WTC11 (cell line): ENCODE measurements around the gene IL12B. TPM values are rescaled to one million over a fixed set of nuclear protein-coding genes. Genes with fewer than 3 reads are reported as not detected.

Source experiments
- ATAC-seq: fragments of 200-7000 bp; cut with Tn5 transposase; 2 replicates; pipeline ENCODE4 v1.10.0; 2021; ENCODE audit warnings: mild to moderate bottlenecking, moderate library complexity
- CTCF ChIA-PET: fragments of 300-600 bp; sonication (Branson Sonifier 250); formaldehyde crosslinking; loops from one replicate; lab custom pipeline; 2021; ENCODE audit warnings: antibody characterized with exemption; lab: Charles Lee
- POLR2A ChIA-PET: fragments of 350-600 bp; sonication (Branson Sonifier 250); formaldehyde crosslinking; loops from one replicate; lab custom pipeline; 2021; ENCODE audit warnings: antibody characterized with exemption; lab: Charles Lee
- DNase-seq: peaks from one replicate; pipeline ENCODE4 v3.0.0; 2021; ENCODE audit warnings: low spot score
- H3K27ac Mint-ChIP-seq: 2 replicates; pipeline ENCODE4 v1.8.0; 2021; ENCODE audit warnings: mixed read lengths
- H3K27me3 Mint-ChIP-seq: 2 replicates; pipeline ENCODE4 v1.8.0; 2021; ENCODE audit warnings: low read depth, mild to moderate bottlenecking, moderate library complexity, mixed read lengths
- H3K36me3 Mint-ChIP-seq: 2 replicates; pipeline ENCODE4 v1.8.0; 2021; ENCODE audit warnings: mixed read lengths
- H3K4me1 Mint-ChIP-seq: 2 replicates; pipeline ENCODE4 v1.8.0; 2022; ENCODE audit warnings: mixed read lengths
- H3K4me3 Mint-ChIP-seq: 2 replicates; pipeline ENCODE4 v1.8.0; 2021; ENCODE audit warnings: mild to moderate bottlenecking, moderate library complexity, mixed read lengths
- H3K9me3 Mint-ChIP-seq: 2 replicates; pipeline ENCODE4 v1.8.0; 2021; ENCODE audit warnings: mixed read lengths
- ATF1 ChIP-seq: sonication (generic); formaldehyde crosslinking; IDR thresholded peaks from 2 replicates; pipeline ENCODE4 v1.8.1; 2023; ENCODE audit warnings: mild to moderate bottlenecking, moderate library complexity, missing genetic modification reagents
- ATF3 ChIP-seq: sonication (generic); formaldehyde crosslinking; conservative IDR thresholded peaks from 2 replicates; pipeline ENCODE4 v1.8.1; 2022; ENCODE audit warnings: mild to moderate bottlenecking, missing genetic modification reagents
- CDX4 ChIP-seq: fragments of 250-450 bp; sonication (Bioruptor Pico); IDR thresholded peaks from 2 replicates; pipeline ENCODE4 v1.9.0; 2021; ENCODE audit warnings: moderate library complexity, mild to moderate bottlenecking, inconsistent platforms, borderline replicate concordance
- E2F5 ChIP-seq: sonication (generic); formaldehyde crosslinking; IDR thresholded peaks from 2 replicates; pipeline ENCODE4 v1.8.1; 2022; ENCODE audit warnings: mild to moderate bottlenecking, moderate library complexity, missing genetic modification reagents
- FOXK1 ChIP-seq: sonication (generic); formaldehyde crosslinking; IDR thresholded peaks from 2 replicates; pipeline ENCODE4 v1.8.0; 2022; ENCODE audit warnings: mild to moderate bottlenecking, moderate library complexity, missing genetic modification reagents
- IRF2 ChIP-seq: sonication (generic); formaldehyde crosslinking; IDR thresholded peaks from 2 replicates; pipeline ENCODE4 v1.8.0; 2022; ENCODE audit warnings: low read depth, missing genetic modification reagents, borderline replicate concordance
- JAZF1 ChIP-seq: fragments of 250-450 bp; sonication (Bioruptor Pico); IDR thresholded peaks from 2 replicates; pipeline ENCODE4 v1.9.0; 2021; ENCODE audit warnings: moderate library complexity, mild to moderate bottlenecking, inconsistent platforms
- SMAD3 ChIP-seq: sonication (generic); formaldehyde crosslinking; IDR thresholded peaks from 2 replicates; pipeline ENCODE4 v1.8.0; 2022; ENCODE audit warnings: missing genetic modification reagents, mild to moderate bottlenecking, borderline replicate concordance
- ZBTB43 ChIP-seq: sonication (generic); formaldehyde crosslinking; IDR thresholded peaks from 2 replicates; pipeline ENCODE4 v1.8.1; 2023; ENCODE audit warnings: mild to moderate bottlenecking, missing genetic modification reagents
- ZNF317 ChIP-seq: sonication (generic); formaldehyde crosslinking; IDR thresholded peaks from 2 replicates; pipeline ENCODE4 v1.8.1; 2023; ENCODE audit warnings: low read depth, mild to moderate bottlenecking, moderate library complexity, missing genetic modification reagents, borderline replicate concordance
- ZNF671 ChIP-seq: fragments of 250-450 bp; sonication (Bioruptor Pico); IDR thresholded peaks from 2 replicates; pipeline ENCODE4 v1.8.0; 2021; ENCODE audit warnings: mild to moderate bottlenecking
- total RNA-seq: library from RNA; stranded (reverse); gene quantifications from 3 replicates; pipeline ENCODE4 v1.2.3, GENCODE V29; 2021
- TF ChIP-seq, protein P1 (sequence below): sonication (generic); formaldehyde crosslinking; IDR thresholded peaks from 2 replicates; pipeline ENCODE4 v1.8.1; 2022; ENCODE audit warnings: missing genetic modification reagents, borderline replicate concordance
- TF ChIP-seq, protein P2 (sequence below): fragments of 200-600 bp; IDR thresholded peaks from 2 replicates; pipeline ENCODE4 v1.8.0; 2022; ENCODE audit warnings: antibody characterized with exemption

Gene IL12B
- total RNA-seq, 1 experiment from 2014 or later: not detected

DNA sequence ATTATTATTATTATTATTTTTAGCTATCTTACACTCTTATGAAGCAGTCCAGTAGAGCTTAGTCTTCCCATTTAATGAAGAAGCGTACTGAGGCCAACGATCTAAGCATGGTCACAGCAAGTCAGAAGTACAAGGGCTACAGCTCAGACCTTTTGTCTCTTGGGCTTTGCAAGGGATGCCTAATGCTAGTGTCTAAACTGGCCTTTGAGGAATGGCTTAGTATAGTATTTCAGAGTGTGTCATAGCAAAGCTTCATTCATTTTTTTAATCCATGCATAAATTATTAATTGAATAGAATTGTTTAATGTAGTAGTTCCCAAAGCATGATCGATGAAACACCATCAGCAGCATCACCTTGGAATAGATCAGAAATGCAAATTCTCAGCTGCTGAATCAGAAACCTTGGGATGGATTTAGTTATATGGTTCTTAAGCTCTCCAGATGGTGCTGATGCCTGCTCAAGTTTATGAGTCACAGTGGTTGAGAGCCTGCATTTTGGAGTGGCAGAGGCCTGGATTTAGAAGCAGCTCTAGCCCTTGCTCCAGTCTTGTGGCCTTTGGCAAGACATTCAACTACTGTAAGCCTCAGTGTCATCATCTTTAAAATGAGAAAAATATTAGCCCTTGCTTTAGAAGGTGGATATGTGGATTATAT is 6.1 kb downstream of the IL12B start:
- ChIA-PET POLR2A (no interaction called here), CTCF (interaction anchor here (1.1 to 1.4 kb wide), 3 partner anchors 116 to 663 kb away, joined by 3 to 6 read pairs (median 4); no protein-coding TSS in a partner anchor)
- no peak overlapping the region for H3K4me3 Mint-ChIP-seq
- H3K9me3 Mint-ChIP-seq: no peaks in the 10 kb centered on the region
- no peak for ATAC-seq
- no peak overlapping the region for H3K27ac Mint-ChIP-seq
- no peak for TF ChIP-seq E2F5 (CRISPR knock-in tag)
- no peak for TF ChIP-seq ATF1 (CRISPR knock-in tag)
- no peak for TF ChIP-seq SMAD3 (CRISPR knock-in tag)
- no peak for TF ChIP-seq ZNF317 (CRISPR knock-in tag)
- TF ChIP-seq IRF2: no peak
- TF ChIP-seq, protein P1, sequence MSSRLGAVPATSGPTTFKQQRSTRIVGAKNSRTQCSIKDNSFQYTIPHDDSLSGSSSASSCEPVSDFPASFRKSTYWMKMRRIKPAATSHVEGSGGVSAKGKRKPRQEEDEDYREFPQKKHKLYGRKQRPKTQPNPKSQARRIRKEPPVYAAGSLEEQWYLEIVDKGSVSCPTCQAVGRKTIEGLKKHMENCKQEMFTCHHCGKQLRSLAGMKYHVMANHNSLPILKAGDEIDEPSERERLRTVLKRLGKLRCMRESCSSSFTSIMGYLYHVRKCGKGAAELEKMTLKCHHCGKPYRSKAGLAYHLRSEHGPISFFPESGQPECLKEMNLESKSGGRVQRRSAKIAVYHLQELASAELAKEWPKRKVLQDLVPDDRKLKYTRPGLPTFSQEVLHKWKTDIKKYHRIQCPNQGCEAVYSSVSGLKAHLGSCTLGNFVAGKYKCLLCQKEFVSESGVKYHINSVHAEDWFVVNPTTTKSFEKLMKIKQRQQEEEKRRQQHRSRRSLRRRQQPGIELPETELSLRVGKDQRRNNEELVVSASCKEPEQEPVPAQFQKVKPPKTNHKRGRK (CRISPR knock-in tag): no peak
- H3K27me3 Mint-ChIP-seq: no peaks in the 10 kb centered on the region
- H3K36me3 Mint-ChIP-seq: no peaks in the 10 kb centered on the region
- H3K4me1 Mint-ChIP-seq: no peaks in the 10 kb centered on the region
- no peak for DNase-seq

DNA sequence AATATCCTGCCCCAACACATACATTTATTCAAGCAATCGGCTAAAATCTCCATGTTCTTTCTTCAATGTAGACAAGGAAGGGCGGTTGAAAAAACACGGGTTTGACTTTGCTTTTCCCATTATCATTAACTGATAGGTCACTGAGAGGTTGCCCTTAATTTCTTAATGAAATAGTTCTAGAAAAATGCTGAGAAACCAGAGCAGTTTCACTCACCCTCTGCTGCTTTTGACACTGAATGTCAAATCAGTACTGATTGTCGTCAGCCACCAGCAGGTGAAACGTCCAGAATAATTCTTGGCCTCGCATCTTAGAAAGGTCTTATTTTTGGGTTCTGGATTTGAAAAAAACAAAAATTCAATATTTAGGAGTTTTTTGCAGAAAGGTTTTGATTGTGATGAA is 8.1 kb downstream of the IL12B start:
- CTCF ChIA-PET: interaction anchor here (0.7 to 1.4 kb wide), 2 partner anchors 10 to 12 kb away, joined by 3 to 4 read pairs; no protein-coding TSS in a partner anchor
- no peaks in the 10 kb centered on the region for H3K4me1 Mint-ChIP-seq
- POLR2A ChIA-PET: no interaction called here

More for the DNA sequence above, 8.1 kb downstream of the IL12B start:
- DNase-seq (no peak), ATAC-seq (no peak)
- TF ChIP-seq ZBTB43 (CRISPR knock-in tag) (no peak), IRF2 (no peak), ZNF671 (CRISPR knock-in tag) (no peak), JAZF1 (no peak), FOXK1 (CRISPR knock-in tag) (no peak), E2F5 (CRISPR knock-in tag) (no peak), ATF3 (CRISPR knock-in tag) (no peak), CDX4 (CRISPR knock-in tag) (no peak)
- TF ChIP-seq, protein P2, sequence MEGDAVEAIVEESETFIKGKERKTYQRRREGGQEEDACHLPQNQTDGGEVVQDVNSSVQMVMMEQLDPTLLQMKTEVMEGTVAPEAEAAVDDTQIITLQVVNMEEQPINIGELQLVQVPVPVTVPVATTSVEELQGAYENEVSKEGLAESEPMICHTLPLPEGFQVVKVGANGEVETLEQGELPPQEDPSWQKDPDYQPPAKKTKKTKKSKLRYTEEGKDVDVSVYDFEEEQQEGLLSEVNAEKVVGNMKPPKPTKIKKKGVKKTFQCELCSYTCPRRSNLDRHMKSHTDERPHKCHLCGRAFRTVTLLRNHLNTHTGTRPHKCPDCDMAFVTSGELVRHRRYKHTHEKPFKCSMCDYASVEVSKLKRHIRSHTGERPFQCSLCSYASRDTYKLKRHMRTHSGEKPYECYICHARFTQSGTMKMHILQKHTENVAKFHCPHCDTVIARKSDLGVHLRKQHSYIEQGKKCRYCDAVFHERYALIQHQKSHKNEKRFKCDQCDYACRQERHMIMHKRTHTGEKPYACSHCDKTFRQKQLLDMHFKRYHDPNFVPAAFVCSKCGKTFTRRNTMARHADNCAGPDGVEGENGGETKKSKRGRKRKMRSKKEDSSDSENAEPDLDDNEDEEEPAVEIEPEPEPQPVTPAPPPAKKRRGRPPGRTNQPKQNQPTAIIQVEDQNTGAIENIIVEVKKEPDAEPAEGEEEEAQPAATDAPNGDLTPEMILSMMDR: no peak
- Mint-ChIP-seq H3K4me3 (no peak overlapping the region), H3K9me3 (no peaks in the 10 kb centered on the region), H3K27me3 (no peaks in the 10 kb centered on the region), H3K36me3 (no peaks in the 10 kb centered on the region), H3K27ac (no peak overlapping the region)
